Activated T-cell treated with anti-CD3 and anti-CD28 coated beads, Interleukin-2, amount 50 U/mL, for 24 hours (primary cell): ENCODE data around the gene CLEC2L.

Source experiments
- DNase-seq: peaks from one replicate; pipeline ENCODE4 v3.0.0-alpha.2; 2020
- H3K27ac Mint-ChIP-seq: 2 replicates; pipeline ENCODE4 v1.8.0; 2020; ENCODE audit warnings: mild to moderate bottlenecking, mixed read lengths
- H3K27me3 Mint-ChIP-seq: 2 replicates; pipeline ENCODE4 v1.8.0; 2020; ENCODE audit warnings: mixed read lengths
- H3K36me3 Mint-ChIP-seq: 2 replicates; pipeline ENCODE4 v1.8.0; 2020; ENCODE audit warnings: low read depth, mixed read lengths
- H3K4me1 Mint-ChIP-seq: 2 replicates; pipeline ENCODE4 v1.8.0; 2020; ENCODE audit warnings: low read depth, mixed read lengths
- H3K4me3 Mint-ChIP-seq: 2 replicates; pipeline ENCODE4 v1.8.0; 2020; ENCODE audit warnings: mild to moderate bottlenecking, moderate library complexity, mixed read lengths
- H3K9me3 Mint-ChIP-seq: 2 replicates; pipeline ENCODE4 v1.8.0; 2020; ENCODE audit warnings: mixed read lengths

CLEC2L gene

DNA sequence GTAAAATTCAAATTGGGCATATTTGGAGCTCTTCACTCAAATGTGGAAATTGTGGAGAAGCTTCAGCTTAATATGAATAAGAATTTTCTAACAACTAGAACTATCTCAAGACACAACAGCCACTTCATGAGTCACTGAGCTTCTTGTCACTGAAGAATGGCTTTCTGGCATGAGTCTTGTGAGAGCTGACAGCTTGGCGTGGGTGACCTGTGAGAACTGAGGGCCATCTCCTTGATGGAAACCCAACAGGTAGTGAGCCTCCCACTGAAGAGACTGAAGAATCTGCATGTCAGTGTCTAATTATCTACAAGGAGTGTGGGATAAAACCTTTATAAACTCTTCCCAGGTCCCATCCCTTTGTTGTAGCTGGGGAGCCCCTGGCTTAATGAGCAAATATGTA, 66.0 kb downstream of the CLEC2L start:
- Mint-ChIP-seq H3K4me3 (no peak overlapping the region), H3K27ac (peak overlapping the region; percentile 10), H3K4me1 (peaks cover 2% of the 10 kb centered on the region), H3K36me3 (peaks cover 78% of the 10 kb centered on the region), H3K27me3 (no peaks in the 10 kb centered on the region), H3K9me3 (no peaks in the 10 kb centered on the region)
- DNase-seq, result no peak

DNA sequence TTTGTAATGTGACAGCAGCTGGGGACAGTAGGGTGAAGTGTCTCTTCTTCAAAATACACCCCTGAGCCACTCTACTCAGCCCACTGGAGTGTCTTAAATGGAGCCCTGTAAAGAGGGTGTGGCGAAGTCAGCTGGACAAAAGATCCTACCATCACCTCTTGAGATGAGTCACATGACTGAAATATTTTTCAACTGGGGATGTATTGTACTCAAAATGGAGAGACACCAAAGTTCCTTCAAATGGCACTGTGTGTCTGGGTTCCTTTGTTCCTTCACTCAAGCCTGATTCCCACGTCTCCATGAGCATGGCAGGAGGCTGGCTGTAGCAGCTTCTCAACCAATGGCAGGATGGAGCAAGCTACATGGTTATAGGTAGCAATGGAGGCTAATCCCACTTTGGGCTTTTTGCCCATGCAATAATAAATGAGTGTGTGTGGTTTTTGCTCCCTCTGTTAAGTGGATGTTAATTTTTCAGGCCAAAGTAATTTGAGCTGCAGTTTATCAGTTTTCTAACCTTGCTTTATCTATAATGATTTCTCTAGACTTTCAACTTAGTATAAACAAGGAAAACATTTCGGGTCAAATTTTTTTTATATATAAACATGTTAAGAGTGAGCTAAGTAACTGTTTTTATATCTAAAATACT, 68.2 kb downstream of the CLEC2L start:
- Mint-ChIP-seq H3K4me3 (no peak overlapping the region), H3K4me1 (no peaks in the 10 kb centered on the region), H3K36me3 (peaks cover 83% of the 10 kb centered on the region), H3K27ac (no peak overlapping the region), H3K9me3 (no peaks in the 10 kb centered on the region), H3K27me3 (no peaks in the 10 kb centered on the region)
- no peak for DNase-seq

DNA sequence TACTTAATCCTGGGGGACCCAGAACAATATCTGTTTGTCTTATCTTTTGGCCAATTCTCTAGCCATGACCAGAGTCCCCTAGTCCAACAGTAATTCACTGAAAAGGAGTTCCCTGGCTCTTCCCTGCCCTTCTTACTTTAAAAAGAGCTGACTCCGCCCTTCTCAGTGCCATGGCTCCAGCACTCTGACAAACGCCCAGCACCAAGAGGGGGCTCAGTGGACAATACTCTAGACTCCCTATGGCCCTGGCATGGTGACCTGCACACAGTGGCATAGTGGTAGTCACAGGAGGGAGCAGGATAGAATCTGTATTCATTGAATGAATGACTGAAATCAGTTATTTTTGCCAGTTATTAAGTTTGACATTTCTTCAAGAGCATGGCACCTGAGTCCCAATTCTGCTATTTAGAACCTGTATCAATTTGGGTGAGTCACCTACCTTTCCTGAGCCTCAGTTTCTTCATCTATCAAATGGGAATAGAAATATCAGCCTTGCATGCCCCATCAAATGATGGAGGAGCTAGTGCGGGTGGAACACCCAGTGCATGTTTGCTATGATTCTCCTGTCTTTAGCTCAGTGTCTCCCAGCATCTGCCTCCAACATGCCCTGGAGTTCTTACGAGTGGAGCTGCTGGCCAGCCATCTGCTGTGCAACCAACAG, 69.4 kb downstream of the CLEC2L start:
- Mint-ChIP-seq H3K9me3 (no peaks in the 10 kb centered on the region), H3K36me3 (peaks cover 86% of the 10 kb centered on the region), H3K4me1 (no peaks in the 10 kb centered on the region), H3K27me3 (no peaks in the 10 kb centered on the region), H3K4me3 (no peak overlapping the region), H3K27ac (no peak overlapping the region)
- DNase-seq, result no peak

DNA sequence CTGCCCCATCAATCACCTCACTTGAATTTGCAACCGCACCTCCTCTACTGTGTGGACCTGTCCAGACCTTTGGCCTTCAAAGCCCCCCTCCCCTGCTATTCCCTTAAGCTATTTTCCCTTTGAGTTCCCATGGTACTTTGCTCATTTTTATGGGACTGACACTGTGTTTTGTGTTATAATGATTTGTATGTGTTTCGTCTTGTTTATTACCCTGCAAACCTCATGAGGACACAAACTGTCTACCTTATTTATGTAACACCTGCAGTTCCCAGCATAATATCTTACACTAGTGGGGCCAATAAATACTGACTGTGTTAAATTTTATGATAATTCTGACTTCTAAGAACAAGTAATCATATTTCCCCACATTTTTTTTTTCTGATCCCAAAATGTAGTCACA, 70.6 kb downstream of the CLEC2L start:
- no peak for DNase-seq
- Mint-ChIP-seq H3K9me3 (no peaks in the 10 kb centered on the region), H3K36me3 (peaks cover 87% of the 10 kb centered on the region), H3K4me1 (no peaks in the 10 kb centered on the region), H3K27ac (no peak overlapping the region), H3K27me3 (no peaks in the 10 kb centered on the region), H3K4me3 (no peak overlapping the region)
